ENCODE data around the gene VPS45.

DNA sequence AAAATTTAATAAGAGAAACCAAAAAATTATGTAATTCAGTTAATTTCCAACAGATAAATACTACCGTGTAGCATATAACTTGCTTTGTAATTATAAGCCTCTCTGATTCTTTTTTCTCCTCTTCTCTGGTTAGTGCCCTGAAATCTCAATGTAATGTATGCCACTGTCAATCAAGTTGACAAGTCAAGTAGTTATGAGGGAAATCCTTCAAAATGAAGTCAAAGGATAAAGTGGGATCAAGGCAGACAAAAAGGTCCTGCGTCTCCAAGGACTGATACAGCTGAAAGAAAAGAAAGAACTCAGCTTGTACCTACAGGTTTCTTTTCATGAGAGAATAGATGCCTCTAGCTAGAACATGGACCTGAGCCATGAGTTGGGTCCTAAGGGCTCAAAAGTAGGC lies 19.8 kb downstream of the VPS45 start:
- TF ChIP-seq PATZ1 (CRISPR knock-in tag; IDR thresholded peaks at IDR 0.05; ENCODE audit: borderline replicate concordance) (no peak), OSR1 (CRISPR knock-in tag; IDR thresholded peaks at IDR 0.05) (no peak), SNAI2 (CRISPR knock-in tag; IDR thresholded peaks at IDR 0.05) (no peak), CSDC2 (CRISPR knock-in tag; IDR thresholded peaks at IDR 0.05) (no peak), RARB (CRISPR knock-in tag; IDR thresholded peaks at IDR 0.05) (no peak), ARNTL (CRISPR knock-in tag; IDR thresholded peaks at IDR 0.05; ENCODE audit: borderline replicate concordance, low read depth) (no peak), GLIS3 (CRISPR knock-in tag; IDR thresholded peaks at IDR 0.05) (no peak), TOX (CRISPR knock-in tag; IDR thresholded peaks at IDR 0.05; ENCODE audit: borderline replicate concordance) (no peak)

All from SK-N-SH treated with all-trans-retinoic acid at 6 μM for 48 hours (cell line).